Mesenchymal stem cell (in vitro differentiated cells and primary cell): ENCODE measurements around the gene KIAA0232.

Experiments
- DNase-seq: peaks from one replicate; pipeline ENCODE4 v3.0.0-alpha.2; 2013
- H2AFZ ChIP-seq: one replicate; pipeline ENCODE4 v1.6.1; 2013; ENCODE audit warnings: low read depth, mild to moderate bottlenecking, control low read depth, inconsistent platforms, low read length, moderate library complexity
- H2AK5ac ChIP-seq: 2 replicates; pipeline ENCODE4 v1.6.1; 2013; ENCODE audit warnings: low read length, moderate library complexity, mild to moderate bottlenecking, inconsistent platforms; ENCODE audit not compliant: severe bottlenecking
- H2BK120ac ChIP-seq: one replicate; pipeline ENCODE4 v1.6.1; 2013; ENCODE audit warnings: low read depth, mild to moderate bottlenecking, inconsistent platforms, low read length, moderate library complexity
- H2BK12ac ChIP-seq, 2 experiments: one replicate each; pipeline ENCODE4 v1.6.1; 2013; ENCODE audit warnings: inconsistent platforms in 2 of 2, low read length in 2 of 2, mild to moderate bottlenecking in 2 of 2, moderate library complexity in 2 of 2, control low read depth in 1 of 2
- H2BK15ac ChIP-seq: one replicate; pipeline ENCODE4 v1.6.1; 2013; ENCODE audit warnings: mild to moderate bottlenecking, low read depth, inconsistent platforms; ENCODE audit not compliant: poor library complexity, severe bottlenecking
- H2BK5ac ChIP-seq: 2 replicates; pipeline ENCODE4 v1.6.1; 2013; ENCODE audit warnings: low read depth, mild to moderate bottlenecking, low read length, control low read depth, inconsistent platforms; ENCODE audit not compliant: poor library complexity, severe bottlenecking
- H3K14ac ChIP-seq, 2 experiments: one replicate each; pipeline ENCODE4 v1.6.1; 2013; ENCODE audit warnings: inconsistent platforms in 2 of 2, low read length in 2 of 2, control low read depth in 1 of 2, mild to moderate bottlenecking in 1 of 2, moderate library complexity in 1 of 2
- H3K18ac ChIP-seq, 2 experiments: one replicate each; pipeline ENCODE4 v1.6.1; 2013; ENCODE audit warnings: inconsistent platforms in 2 of 2, low read length in 2 of 2, control low read depth in 1 of 2, low read depth in 1 of 2, mild to moderate bottlenecking in 1 of 2
- H3K23ac ChIP-seq, 2 experiments: one replicate each; pipeline ENCODE4 v1.6.1; 2013; ENCODE audit warnings: inconsistent platforms in 2 of 2, low read length in 2 of 2, mild to moderate bottlenecking in 2 of 2, moderate library complexity in 2 of 2, control low read depth in 1 of 2
- H3K27ac ChIP-seq: 2 replicates; pipeline ENCODE4 v1.5.1; 2013; ENCODE audit warnings: mild to moderate bottlenecking, moderate library complexity, low read length, control low read depth, inconsistent platforms; ENCODE audit not compliant: poor library complexity, severe bottlenecking
- H3K27me3 ChIP-seq, 2 experiments: 2 replicates each; pipeline versions ENCODE4 v1.6.1 to v1.7.0; 2013; ENCODE audit warnings: low read length in 2 of 2, mild to moderate bottlenecking in 2 of 2, moderate library complexity in 2 of 2, control low read depth in 1 of 2, inconsistent platforms in 1 of 2; ENCODE audit not compliant: control insufficient read depth in 1 of 2, insufficient read depth in 1 of 2
- H3K36me3 ChIP-seq, 2 experiments: 2 replicates each; pipeline versions ENCODE4 v1.6.1 to v1.7.0; 2013; ENCODE audit warnings: low read length in 2 of 2, control low read depth in 1 of 2, inconsistent platforms in 1 of 2, low read depth in 1 of 2, mild to moderate bottlenecking in 1 of 2; ENCODE audit not compliant: insufficient read depth in 2 of 2, control insufficient read depth in 1 of 2
- H3K4ac ChIP-seq, 2 experiments: one replicate each; pipeline ENCODE4 v1.6.1; 2013; ENCODE audit warnings: inconsistent platforms in 2 of 2, low read length in 2 of 2, mild to moderate bottlenecking in 2 of 2, moderate library complexity in 2 of 2, control low read depth in 1 of 2, low read depth in 1 of 2
- H3K4me1 ChIP-seq: 2 replicates; pipeline ENCODE4 v1.6.1; 2013; ENCODE audit warnings: low read depth, low read length, control low read depth; ENCODE audit not compliant: control insufficient read depth, insufficient read depth
- H3K4me2 ChIP-seq: 2 replicates; pipeline ENCODE4 v1.6.1; 2013; ENCODE audit warnings: low read length, mild to moderate bottlenecking, inconsistent platforms; ENCODE audit not compliant: poor library complexity, severe bottlenecking
- H3K4me3 ChIP-seq, 2 experiments: 2 replicates each; pipeline versions ENCODE4 v1.5.1 to v1.7.0; 2013; ENCODE audit warnings: low read length in 2 of 2, mild to moderate bottlenecking in 2 of 2, control low read depth in 1 of 2, low read depth in 1 of 2; ENCODE audit not compliant: insufficient read depth in 1 of 2
- H3K79me1 ChIP-seq: replicated peaks from 2 replicates; pipeline ENCODE4 v1.6.1; 2013; ENCODE audit warnings: mild to moderate bottlenecking, control low read depth, low read length, inconsistent platforms; ENCODE audit not compliant: poor library complexity, severe bottlenecking
- H3K9ac ChIP-seq: 2 replicates; pipeline ENCODE4 v1.7.0; 2013; ENCODE audit warnings: mild to moderate bottlenecking, low read length, moderate library complexity
- H3K9me3 ChIP-seq: 2 replicates; pipeline ENCODE4 v1.7.0; 2013; ENCODE audit warnings: mild to moderate bottlenecking, low read length; ENCODE audit not compliant: control insufficient read depth
- H4K8ac ChIP-seq: one replicate; pipeline ENCODE4 v1.6.1; 2013; ENCODE audit warnings: inconsistent platforms, mild to moderate bottlenecking, low read length, moderate library complexity
- H4K91ac ChIP-seq: one replicate; pipeline ENCODE4 v1.6.1; 2013; ENCODE audit warnings: mild to moderate bottlenecking, low read length, inconsistent platforms
- WGBS: methylation state at CpG from one replicate; pipeline ENCODE4 v1.1.7; 2013; ENCODE audit warnings: mixed read lengths; 5-methylcytosine and 5-hydroxymethylcytosine counted together

KIAA0232 gene

GRCh38 chr4:6761649-6762615 lies 20.6 kb upstream of the KIAA0232 start:
- DNase-seq: no peak
- Histone ChIP-seq H3K4me3 (no peak overlapping the region), H3K9ac (no peak overlapping the region), H2AFZ (no peak overlapping the region), H3K4me2 (no peak overlapping the region), H3K23ac (no peak overlapping the region), H2BK15ac (no peak overlapping the region), H2BK5ac (no peak overlapping the region), H4K91ac (no peak overlapping the region), H4K8ac (no peak overlapping the region), H2BK12ac (no peak overlapping the region), H3K36me3 (no peaks in the 10 kb centered on the region), H2AK5ac (peak overlapping the region; percentile 44), H3K4me1 (peaks cover 10% of the 10 kb centered on the region), H2BK120ac (no peak overlapping the region), H3K27me3 (peaks cover 0 to 39% of the 10 kb centered on the region in 2 experiments), H3K79me1 (no peaks in the 10 kb centered on the region), H3K18ac (no peak overlapping the region), H3K14ac (peak overlapping the region in 1 of 2 experiments; percentile 18), H3K27ac (no peak overlapping the region), H3K4ac (no peak overlapping the region), H3K9me3 (peaks cover 5% of the 10 kb centered on the region)
- WGBS: 86% methylated on average over 35 of the region's 35 CpGs

- Histone ChIP-seq H3K4ac (no peak overlapping the region), H2BK120ac (no peak overlapping the region), H3K4me2 (no peak overlapping the region), H3K14ac (no peak overlapping the region), H3K9me3 (peaks cover 5% of the 10 kb centered on the region), H2BK12ac (no peak overlapping the region), H2AK5ac (no peak overlapping the region), H2AFZ (no peak overlapping the region), H3K27me3 (peaks cover 0 to 39% of the 10 kb centered on the region in 2 experiments), H3K23ac (no peak overlapping the region), H3K4me3 (no peak overlapping the region), H4K91ac (no peak overlapping the region), H3K27ac (no peak overlapping the region), H3K36me3 (no peaks in the 10 kb centered on the region), H2BK5ac (no peak overlapping the region), H3K18ac (no peak overlapping the region), H3K79me1 (no peaks in the 10 kb centered on the region), H2BK15ac (no peak overlapping the region), H3K9ac (no peak overlapping the region), H4K8ac (no peak overlapping the region), H3K4me1 (peaks cover 19% of the 10 kb centered on the region)
- no peak for DNase-seq
- WGBS: 91% methylated on average over 16 of the region's 16 CpGs
Measured at GRCh38 chr4:6763330-6763851, 19.1 kb upstream of the KIAA0232 start.

DNA sequence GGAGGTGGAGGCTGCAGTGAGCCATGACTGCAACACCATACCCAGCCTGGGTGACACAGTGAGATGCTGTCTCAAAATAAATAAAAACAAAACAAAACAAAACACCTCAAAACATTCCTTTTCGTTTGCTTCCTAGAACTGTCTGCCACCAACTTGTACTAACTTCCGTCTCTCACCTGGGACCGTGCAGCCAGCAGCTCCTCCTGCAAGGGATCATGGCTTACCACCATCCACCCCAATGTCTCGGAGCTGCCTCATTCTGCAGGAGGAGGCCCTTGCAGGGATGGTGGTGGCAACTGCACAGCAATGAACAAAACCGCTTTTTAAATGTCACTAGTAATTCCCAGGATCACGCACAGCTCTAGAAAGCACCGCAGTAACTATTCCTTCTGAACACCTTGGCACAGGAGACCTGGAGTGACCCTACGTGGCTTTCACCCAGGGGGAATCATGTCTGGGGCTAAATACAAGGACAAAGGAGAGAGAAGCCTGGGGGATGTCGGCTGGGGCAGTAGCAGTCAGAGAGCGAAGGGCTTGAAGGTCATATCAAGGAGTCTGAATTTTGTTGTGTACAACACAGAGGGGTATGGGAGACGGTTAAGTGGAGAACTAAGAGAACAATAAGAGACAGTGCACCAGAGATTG lies 17.4 kb upstream of the KIAA0232 start:
- H2BK120ac ChIP-seq: no peak overlapping the region
- no peak overlapping the region for H2AK5ac ChIP-seq
- no peak overlapping the region for H3K4me2 ChIP-seq
- 86% methylated on average over 11 of the region's 11 CpGs for WGBS
- no peak overlapping the region for H2BK15ac ChIP-seq
- H3K36me3 ChIP-seq: no peaks in the 10 kb centered on the region
- H3K23ac ChIP-seq: no peak overlapping the region
- no peak for DNase-seq
- no peaks in the 10 kb centered on the region for H3K79me1 ChIP-seq
- H3K4ac ChIP-seq: no peak overlapping the region
- peaks cover 22% of the 10 kb centered on the region for H3K4me1 ChIP-seq
- no peak overlapping the region for H3K18ac ChIP-seq
- H3K14ac ChIP-seq: no peak overlapping the region
- no peak overlapping the region for H4K91ac ChIP-seq
- no peak overlapping the region for H2AFZ ChIP-seq
- H2BK5ac ChIP-seq: no peak overlapping the region
- H3K9me3 ChIP-seq: peaks cover 5% of the 10 kb centered on the region
- H3K27me3 ChIP-seq: peaks cover 0 to 37% of the 10 kb centered on the region in 2 experiments
- H2BK12ac ChIP-seq: no peak overlapping the region
- H3K9ac ChIP-seq: no peak overlapping the region
- no peak overlapping the region for H3K4me3 ChIP-seq
- no peak overlapping the region for H4K8ac ChIP-seq
- H3K27ac ChIP-seq: no peak overlapping the region

- Histone ChIP-seq H2BK15ac (no peak overlapping the region), H3K27ac (no peak overlapping the region), H3K4me2 (no peak overlapping the region), H3K18ac (no peak overlapping the region), H3K9me3 (peaks cover 5% of the 10 kb centered on the region), H3K23ac (no peak overlapping the region), H2BK5ac (no peak overlapping the region), H3K9ac (no peak overlapping the region), H2BK120ac (no peak overlapping the region), H3K36me3 (no peaks in the 10 kb centered on the region), H3K27me3 (peaks cover 0 to 42% of the 10 kb centered on the region in 2 experiments), H4K8ac (no peak overlapping the region), H2AK5ac (no peak overlapping the region), H4K91ac (no peak overlapping the region), H3K79me1 (no peaks in the 10 kb centered on the region), H3K4me1 (peaks cover 22% of the 10 kb centered on the region), H3K4me3 (no peak overlapping the region), H2BK12ac (no peak overlapping the region), H2AFZ (no peak overlapping the region), H3K4ac (no peak overlapping the region), H3K14ac (no peak overlapping the region)
- DNase-seq: no peak
- WGBS: 90% methylated on average over 2 of the region's 2 CpGs
Measured at GRCh38 chr4:6765703-6766102, 16.8 kb upstream of the KIAA0232 start.
